Endothelial cell of umbilical vein (primary cell): ENCODE data around the gene FAM153A. TPM values are rescaled to one million over a fixed set of nuclear protein-coding genes. Genes with fewer than 3 reads are reported as not detected.
"Not testable (repeated sequence)": the region's sequence is repeated elsewhere in the genome, so short reads cannot be mapped to it uniquely, and the experiment has no call there.

Experiments
- BruUV-seq: library from RNA; stranded (reverse); fragments of 400-500 nt; replicated peaks from 2 replicates; lab custom pipeline; 2021; lab: Mats Ljungman, UMichigan
- CTCF ChIA-PET: fragments of 300-600, 350-600 bp; sonication (Branson Sonifier 250); formaldehyde crosslinking; loops from one replicate; lab custom pipeline; 2021; ENCODE audit warnings: antibody characterized with exemption, inconsistent platforms; lab: Charles Lee
- POLR2A ChIA-PET: fragments of 300-600, 350-600 bp; sonication (Branson Sonifier 250); formaldehyde crosslinking; loops from one replicate; lab custom pipeline; 2021; ENCODE audit warnings: antibody characterized with exemption, inconsistent platforms; lab: Charles Lee
- DNase-seq: peaks from one replicate; pipeline ENCODE4 v3.0.0-alpha.2; 2011; ENCODE audit warnings: low read depth, low spot score
- FAIRE-seq: peaks from 2 replicates; lab custom pipeline; 2011; peaks lifted over from hg19 to GRCh38; lab: Jason Lieb, UNC
- H2AFZ ChIP-seq: 2 replicates; pipeline ENCODE4 v1.6.0; 2012; ENCODE audit warnings: low read depth, low read length, control low read depth, inconsistent platforms
- H3K27ac ChIP-seq: 2 replicates; pipeline ENCODE4 v1.5.1; 2011; ENCODE audit warnings: low read depth, mild to moderate bottlenecking, control low read depth, low read length, moderate library complexity; ENCODE audit not compliant: insufficient read depth
- H3K27me3 ChIP-seq, 2 experiments: 2 replicates each; pipeline versions ENCODE4 v1.6.0 to v1.6.1; 2011; ENCODE audit warnings: low read length in 2 of 2, mixed read lengths in 1 of 2; ENCODE audit not compliant: control insufficient read depth in 2 of 2, insufficient read depth in 2 of 2
- H3K36me3 ChIP-seq, 2 experiments: 2 replicates in 1 of 2; 3 replicates in 1 of 2; pipeline ENCODE4 v1.5.1; 2011; ENCODE audit warnings: low read length in 2 of 2, mild to moderate bottlenecking in 1 of 2, moderate library complexity in 1 of 2; ENCODE audit not compliant: control insufficient read depth in 2 of 2, insufficient read depth in 2 of 2; ENCODE audit errors: extremely low read depth in 1 of 2
- H3K4me1 ChIP-seq: 3 replicates; pipeline ENCODE4 v1.5.1; 2011; ENCODE audit warnings: mild to moderate bottlenecking, low read length; ENCODE audit not compliant: control insufficient read depth, insufficient read depth; ENCODE audit errors: extremely low read depth
- H3K4me2 ChIP-seq: 2 replicates; pipeline ENCODE4 v1.6.1; 2011; ENCODE audit warnings: low read length, control low read depth, mixed read lengths; ENCODE audit not compliant: insufficient read depth
- H3K4me3 ChIP-seq, 3 experiments: fragments of 200-600 bp in 1 of 3; sonication (generic), shearing (Covaris generic) in 1 of 3; replicated peaks in 1 of 3; 2 replicates each; pipeline ENCODE4 v1.5.1; 2011 to 2016; ENCODE audit warnings: control low read depth in 3 of 3, low read length in 3 of 3, mild to moderate bottlenecking in 2 of 3, inconsistent platforms in 1 of 3, low read depth in 1 of 3, moderate library complexity in 1 of 3; ENCODE audit not compliant: insufficient read depth in 1 of 3
- H3K79me2 ChIP-seq: 2 replicates; pipeline ENCODE4 v1.6.0; 2012; ENCODE audit warnings: low read length, inconsistent platforms; ENCODE audit not compliant: control insufficient read depth, insufficient read depth
- H3K9ac ChIP-seq: replicated peaks from 2 replicates; pipeline ENCODE3; 2011; ENCODE audit warnings: low read length, control low read depth; ENCODE audit not compliant: insufficient read depth; ENCODE audit errors: extremely low read depth
- H3K9me1 ChIP-seq: replicated peaks from 3 replicates; pipeline ENCODE4 v1.6.0; 2011; ENCODE audit warnings: mild to moderate bottlenecking, low read length; ENCODE audit not compliant: control insufficient read depth, insufficient read depth; ENCODE audit errors: extremely low read depth
- H3K9me3 ChIP-seq: replicated peaks from 2 replicates; pipeline ENCODE4 v1.5.1; 2012; ENCODE audit warnings: low read length, inconsistent platforms; ENCODE audit not compliant: control insufficient read depth, insufficient read depth
- H4K20me1 ChIP-seq: replicated peaks from 2 replicates; pipeline ENCODE3; 2011; ENCODE audit warnings: mild to moderate bottlenecking, low read length; ENCODE audit not compliant: control insufficient read depth, insufficient read depth; ENCODE audit errors: extremely low read depth
- dilution Hi-C: fragments of 300-500 bp; cut with MboI; formaldehyde crosslinking; loops from one replicate; pipeline ENCODE4 v1.15.0; 2019; ENCODE audit warnings: low sequenced_read_pairs; ENCODE audit not compliant: extremely low pct_ligation_motif_present
- intact Hi-C: fragments of 100-400 bp; cut with micrococcal nuclease; formaldehyde crosslinking; loops from one replicate; pipeline ENCODE4 v1.10.0; 2022
- polyA plus RNA-seq, 4 experiments: library from polyadenylated mRNA; depleted of rRNA in 3 of 4; stranded (reverse) in 3 of 4; unstranded in 1 of 4; fragments of >200 nt; gene quantifications; 2 replicates each; pipeline versions ENCODE4 v1.2.1 to v1.2.3, GENCODE V29; 2011 to 2012; ENCODE audit warnings: missing spikeins in 1 of 4
- total RNA-seq: library from RNA; stranded (reverse); gene quantifications from 2 replicates; pipeline ENCODE4 v1.2.3, GENCODE V29; 2021

Gene FAM153A
- total and polyA plus RNA-seq, 2 donors (not counting 3 experiments of a cell fraction or from before 2014, with no cell fraction given), result not detected

GRCh38 chr5:177689011-177689610, 93.6 kb downstream of the FAM153A start:
- H3K9ac ChIP-seq, H3K4me2 ChIP-seq, BruUV-seq, FAIRE-seq, H3K27ac ChIP-seq, H3K9me1 ChIP-seq, dilution Hi-C loops, H3K4me1 ChIP-seq, intact Hi-C loops, H3K79me2 ChIP-seq, H3K4me3 ChIP-seq, H2AFZ ChIP-seq, DNase-seq, H4K20me1 ChIP-seq, CTCF ChIA-PET, H3K36me3 ChIP-seq, H3K9me3 ChIP-seq, H3K27me3 ChIP-seq, POLR2A ChIA-PET: not testable (repeated sequence)

GRCh38 chr5:177688091-177688490, 94.6 kb downstream of the FAM153A start:
- FAIRE-seq, H3K4me1 ChIP-seq, H3K27me3 ChIP-seq, H3K27ac ChIP-seq, H3K9me3 ChIP-seq, H3K36me3 ChIP-seq, H3K4me2 ChIP-seq, DNase-seq, BruUV-seq, dilution Hi-C loops, POLR2A ChIA-PET, H3K9me1 ChIP-seq, CTCF ChIA-PET, H3K79me2 ChIP-seq, H4K20me1 ChIP-seq, intact Hi-C loops, H3K9ac ChIP-seq, H3K4me3 ChIP-seq, H2AFZ ChIP-seq: not testable (repeated sequence)

GRCh38 chr5:177681920-177682319, 100.8 kb downstream of the FAM153A start:
- FAIRE-seq, BruUV-seq: not testable (repeated sequence)

More at GRCh38 chr5:177681920-177682319, 100.8 kb downstream of the FAM153A start:
- H3K4me2 ChIP-seq, H3K9me1 ChIP-seq, DNase-seq, H3K27me3 ChIP-seq, H3K36me3 ChIP-seq, H3K27ac ChIP-seq, dilution Hi-C loops, POLR2A ChIA-PET, H3K4me3 ChIP-seq, H3K9ac ChIP-seq, CTCF ChIA-PET, H3K4me1 ChIP-seq, H3K79me2 ChIP-seq, H4K20me1 ChIP-seq, intact Hi-C loops, H2AFZ ChIP-seq, H3K9me3 ChIP-seq: not testable (repeated sequence)

Other genes with a start within 250 kb of the FAM153A start
- gene FAM193B, start 228.3 kb downstream of the FAM153A start, total RNA-seq, result 73.6 and 75.7 TPM in 2 replicates
- gene FAM193B, start 228.3 kb downstream of the FAM153A start, polyA plus RNA-seq, result 57.9 and 60.8 TPM in 2 replicates
- gene TMED9, start 190.7 kb downstream of the FAM153A start, total RNA-seq, result 286 and 291 TPM in 2 replicates
- gene TMED9, start 190.7 kb downstream of the FAM153A start, polyA plus RNA-seq, result 314 and 331 TPM in 2 replicates
- gene B4GALT7, start 182.8 kb downstream of the FAM153A start, total RNA-seq, result 35.1 and 35.3 TPM in 2 replicates
- 78.9 and 101 TPM in 2 replicates for gene B4GALT7, start 182.8 kb downstream of the FAM153A start, polyA plus RNA-seq
- not detected in 2 replicates for gene PROP1, start 213.3 kb upstream of the FAM153A start, total RNA-seq
- gene PROP1, start 213.3 kb upstream of the FAM153A start, polyA plus RNA-seq, result not detected in 2 replicates